ENCODE data around the gene KIF21A. TPM values are rescaled to one million over a fixed set of nuclear protein-coding genes. Genes with fewer than 3 reads are reported as not detected.
A peak's percentile ranks its signal among the peaks of the same experiment; 100 is the strongest.

KIF21A gene
- total RNA-seq, 2 donors from 2014 or later, result 31.9 to 40.0 TPM

GRCh38 chr12:39441189-39441962 is 1.5 kb downstream of the KIF21A start:
- intact Hi-C loops (cut with DNase I), result loop anchor here in 1 of 2 donors (5.0 kb wide), 1 partner anchor 124 kb away; no protein-coding TSS in a partner anchor
- DNase-seq, result no peak

GRCh38 chr12:39440781-39441180 is 2.1 kb downstream of the KIF21A start:
- intact Hi-C loops (cut with DNase I), result loop anchor here in 1 of 2 donors (5.0 kb wide), 1 partner anchor 123 kb away; no protein-coding TSS in a partner anchor
- ATAC-seq, result no peak
- no peak for DNase-seq

More at GRCh38 chr12:39441189-39441962, 1.5 kb downstream of the KIF21A start:
- ATAC-seq, result no peak

- intact Hi-C loops (cut with DNase I), result loop anchor here in 1 of 2 donors (5.0 kb wide), 1 partner anchor 123 kb away; no protein-coding TSS in a partner anchor
- ATAC-seq (no peak), DNase-seq (no peak)
These were observed 2.8 kb downstream of the KIF21A start for GRCh38 chr12:39440101-39440500.

GRCh38 chr12:39435531-39435930 is 7.4 kb downstream of the KIF21A start:
- ATAC-seq (no peak), DNase-seq (no peak)
- intact Hi-C loops (cut with DNase I), result no loop called here

GRCh38 chr12:39431797-39432196 is 11.1 kb downstream of the KIF21A start:
- intact Hi-C loops (cut with DNase I), result no loop called here
- no peak for ATAC-seq
- DNase-seq, result no peak

- intact Hi-C loops (cut with DNase I), result no loop called here
- DNase-seq, result no peak
- no peak for ATAC-seq
These were observed 11.7 kb downstream of the KIF21A start for GRCh38 chr12:39431002-39431796.

GRCh38 chr12:39429809-39430208 is 13.1 kb downstream of the KIF21A start:
- intact Hi-C loops (cut with DNase I), result no loop called here
- no peak for ATAC-seq

GRCh38 chr12:39427360-39427808 is 15.5 kb downstream of the KIF21A start:
- ATAC-seq (no peak), DNase-seq (no peak)
- intact Hi-C loops (cut with DNase I), result no loop called here

More at GRCh38 chr12:39429809-39430208, 13.1 kb downstream of the KIF21A start:
- no peak for DNase-seq

- ATAC-seq (no peak), DNase-seq (no peak)
- intact Hi-C loops (cut with DNase I), result no loop called here
These were observed 16.2 kb downstream of the KIF21A start for GRCh38 chr12:39426636-39427240.

GRCh38 chr12:39420043-39420442 is 22.9 kb downstream of the KIF21A start:
- intact Hi-C loops (cut with DNase I), result no loop called here
- DNase-seq, result no peak
- ATAC-seq, result no peak

- intact Hi-C loops (cut with DNase I), result no loop called here
- DNase-seq (no peak), ATAC-seq (no peak)
These were observed 23.4 kb downstream of the KIF21A start for GRCh38 chr12:39419471-39419870.

- intact Hi-C loops (cut with DNase I), result no loop called here
- DNase-seq (no peak), ATAC-seq (no peak)
These were observed 25.0 kb downstream of the KIF21A start for GRCh38 chr12:39417916-39418315.

- DNase-seq (no peak), ATAC-seq (no peak)
- intact Hi-C loops (cut with DNase I), result no loop called here
These were observed 28.8 kb downstream of the KIF21A start for GRCh38 chr12:39413836-39414771.

GRCh38 chr12:39412210-39412609 is 30.7 kb downstream of the KIF21A start:
- ATAC-seq (no peak), DNase-seq (no peak)
- intact Hi-C loops (cut with DNase I), result no loop called here

- ATAC-seq (no peak), DNase-seq (no peak)
- intact Hi-C loops (cut with DNase I), result no loop called here
These were observed 36.7 kb downstream of the KIF21A start for GRCh38 chr12:39406262-39406661.

- DNase-seq, result no peak
- no peak for ATAC-seq
- intact Hi-C loops (cut with DNase I), result no loop called here
These were observed 37.3 kb downstream of the KIF21A start for GRCh38 chr12:39405580-39405979.

- no peak for DNase-seq
- ATAC-seq, result peak in 1 of 2 donors; percentile 20
- intact Hi-C loops (cut with DNase I), result no loop called here
These were observed 38.9 kb downstream of the KIF21A start for GRCh38 chr12:39404000-39404399.

GRCh38 chr12:39403376-39403775 is 39.5 kb downstream of the KIF21A start:
- intact Hi-C loops (cut with DNase I), result no loop called here
- ATAC-seq, result no peak

GRCh38 chr12:39402922-39403321 is 40.0 kb downstream of the KIF21A start:
- intact Hi-C loops (cut with DNase I), result no loop called here
- DNase-seq (no peak), ATAC-seq (peak; percentile 77)

More at GRCh38 chr12:39403376-39403775, 39.5 kb downstream of the KIF21A start:
- no peak for DNase-seq
